Panc1 (cell line): ENCODE data around the gene RPL36AL.

Experiments
- CTCF ChIP-seq: fragments of 450-650 bp; IDR thresholded peaks from 2 replicates; pipeline ENCODE4 v1.5.1; 2017; ENCODE audit warnings: mild to moderate bottlenecking
- POLR2AphosphoS5 ChIP-seq: IDR thresholded peaks from 2 replicates; pipeline ENCODE4 v1.6.1; 2012; ENCODE audit warnings: mild to moderate bottlenecking, low read depth, low read length, moderate library complexity
- SIN3A ChIP-seq: IDR thresholded peaks from 2 replicates; pipeline ENCODE4 v1.6.1; 2012; ENCODE audit warnings: low read depth, mild to moderate bottlenecking, low read length, moderate library complexity, borderline replicate concordance; ENCODE audit not compliant: insufficient read depth

GRCh38 chr14:49594347-49595091 lies 25.9 kb downstream of the RPL36AL start:
- TF ChIP-seq CTCF = no peak
- no peak for TF ChIP-seq POLR2AphosphoS5
- TF ChIP-seq SIN3A = no peak
